Measurements from ENCODE around the gene RNU7-1. TPM values are rescaled to one million over a fixed set of nuclear protein-coding genes. Genes with fewer than 3 reads are reported as not detected.

Gene RNU7-1
- total and polyA plus RNA-seq, 2 experiments from 2014 or later: not detected

DNA sequence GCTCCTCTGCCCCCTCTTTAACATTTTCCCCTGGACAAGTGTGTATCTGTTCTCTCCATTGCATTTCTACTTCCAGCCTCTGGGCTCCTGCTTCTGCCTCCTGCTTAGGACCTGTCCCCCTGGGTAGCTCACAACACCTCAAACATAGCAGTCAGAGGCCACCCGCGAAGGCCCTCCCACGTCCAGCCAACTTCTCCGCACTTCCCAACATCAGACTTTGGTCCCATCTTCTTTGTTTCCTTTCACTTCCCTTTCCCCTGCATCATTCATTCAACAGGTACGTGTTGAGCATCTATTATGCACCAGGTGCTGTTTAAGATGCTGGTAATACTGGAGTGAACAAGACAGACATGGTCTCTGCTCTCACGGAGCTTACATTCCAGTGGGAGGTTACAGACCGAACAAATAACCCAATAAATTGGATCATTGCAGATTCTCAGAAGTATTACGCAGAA lies 3.3 kb downstream of the RNU7-1 start:
- Histone ChIP-seq H3K27ac (peak overlapping the region; percentile 71), H3K4me2 (peak overlapping the region; percentile 77), H3K9me2 (replicated peaks; ENCODE audit: insufficient read depth) (no peaks in the 10 kb centered on the region), H2AFZ (peak overlapping the region; percentile 20), H3K9me3 (ENCODE audit: low read depth) (no peaks in the 10 kb centered on the region), H3K36me3 (replicated peaks; ENCODE audit: insufficient read depth, low read depth) (no peaks in the 10 kb centered on the region), H3K79me2 (peaks cover 18% of the 10 kb centered on the region), H3K4me3 (peak overlapping the region; percentile 27), H4K20me1 (ENCODE audit: insufficient read depth, poor library complexity, severe bottlenecking) (no peaks in the 10 kb centered on the region), H3K27me3 (no peaks in the 10 kb centered on the region), H3K4me1 (ENCODE audit: insufficient read depth) (peaks cover 19% of the 10 kb centered on the region)
- TF ChIP-seq, protein P1, sequence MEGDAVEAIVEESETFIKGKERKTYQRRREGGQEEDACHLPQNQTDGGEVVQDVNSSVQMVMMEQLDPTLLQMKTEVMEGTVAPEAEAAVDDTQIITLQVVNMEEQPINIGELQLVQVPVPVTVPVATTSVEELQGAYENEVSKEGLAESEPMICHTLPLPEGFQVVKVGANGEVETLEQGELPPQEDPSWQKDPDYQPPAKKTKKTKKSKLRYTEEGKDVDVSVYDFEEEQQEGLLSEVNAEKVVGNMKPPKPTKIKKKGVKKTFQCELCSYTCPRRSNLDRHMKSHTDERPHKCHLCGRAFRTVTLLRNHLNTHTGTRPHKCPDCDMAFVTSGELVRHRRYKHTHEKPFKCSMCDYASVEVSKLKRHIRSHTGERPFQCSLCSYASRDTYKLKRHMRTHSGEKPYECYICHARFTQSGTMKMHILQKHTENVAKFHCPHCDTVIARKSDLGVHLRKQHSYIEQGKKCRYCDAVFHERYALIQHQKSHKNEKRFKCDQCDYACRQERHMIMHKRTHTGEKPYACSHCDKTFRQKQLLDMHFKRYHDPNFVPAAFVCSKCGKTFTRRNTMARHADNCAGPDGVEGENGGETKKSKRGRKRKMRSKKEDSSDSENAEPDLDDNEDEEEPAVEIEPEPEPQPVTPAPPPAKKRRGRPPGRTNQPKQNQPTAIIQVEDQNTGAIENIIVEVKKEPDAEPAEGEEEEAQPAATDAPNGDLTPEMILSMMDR (IDR thresholded peaks at IDR 0.05; ENCODE audit: poor library complexity): no peak
- TF ChIP-seq EZH2 (IDR thresholded peaks at IDR 0.05; ENCODE audit: borderline replicate concordance) (no peak), EZH2phosphoT487 (IDR thresholded peaks at IDR 0.05; ENCODE audit: low read depth, severe bottlenecking, unreplicated experiment) (no peak)
- 54% methylated on average over 8 of the region's 8 CpGs for WGBS (ENCODE audit: low lambda C conversion rate, missing lambda C conversion rate)
- DNase-seq (ENCODE audit: low spot score): no peak

- no peak for DNase-seq (ENCODE audit: low spot score)
- Histone ChIP-seq H3K4me3 (no peak overlapping the region), H3K27ac (no peak overlapping the region), H3K9me2 (replicated peaks; ENCODE audit: insufficient read depth) (no peaks in the 10 kb centered on the region), H3K9me3 (ENCODE audit: low read depth) (no peaks in the 10 kb centered on the region), H2AFZ (no peak overlapping the region), H3K4me1 (ENCODE audit: insufficient read depth) (peaks cover 19% of the 10 kb centered on the region), H3K4me2 (no peak overlapping the region), H3K36me3 (replicated peaks; ENCODE audit: insufficient read depth, low read depth) (no peaks in the 10 kb centered on the region), H4K20me1 (ENCODE audit: insufficient read depth, poor library complexity, severe bottlenecking) (no peaks in the 10 kb centered on the region), H3K27me3 (no peaks in the 10 kb centered on the region), H3K79me2 (peaks cover 18% of the 10 kb centered on the region)
- WGBS (ENCODE audit: low lambda C conversion rate, missing lambda C conversion rate): 95% methylated on average over 8 of the region's 8 CpGs
- TF ChIP-seq, protein P1 (IDR thresholded peaks at IDR 0.05; ENCODE audit: poor library complexity): no peak
- no peak for TF ChIP-seq EZH2phosphoT487 (IDR thresholded peaks at IDR 0.05; ENCODE audit: low read depth, severe bottlenecking, unreplicated experiment)
- TF ChIP-seq EZH2 (IDR thresholded peaks at IDR 0.05; ENCODE audit: borderline replicate concordance): no peak
These were observed 4.0 kb downstream of the RNU7-1 start for GRCh38 chr12:6947615-6948014.

GRCh38 chr12:6948873-6949594 lies 5.4 kb downstream of the RNU7-1 start:
- H3K4me3 ChIP-seq: no peak overlapping the region
- H3K36me3 ChIP-seq (replicated peaks; ENCODE audit: insufficient read depth, low read depth): no peaks in the 10 kb centered on the region
- no peaks in the 10 kb centered on the region for H3K9me3 ChIP-seq (ENCODE audit: low read depth)
- no peaks in the 10 kb centered on the region for H3K27me3 ChIP-seq
- no peaks in the 10 kb centered on the region for H4K20me1 ChIP-seq (ENCODE audit: insufficient read depth, poor library complexity, severe bottlenecking)
- no peak overlapping the region for H3K27ac ChIP-seq
- no peak for TF ChIP-seq EZH2 (IDR thresholded peaks at IDR 0.05; ENCODE audit: borderline replicate concordance)
- TF ChIP-seq, protein P1 (IDR thresholded peaks at IDR 0.05; ENCODE audit: poor library complexity): no peak
- no peak for TF ChIP-seq EZH2phosphoT487 (IDR thresholded peaks at IDR 0.05; ENCODE audit: low read depth, severe bottlenecking, unreplicated experiment)
- H3K79me2 ChIP-seq: peaks cover 18% of the 10 kb centered on the region
- H3K4me2 ChIP-seq: no peak overlapping the region
- no peak overlapping the region for H2AFZ ChIP-seq
- H3K9me2 ChIP-seq (replicated peaks; ENCODE audit: insufficient read depth): no peaks in the 10 kb centered on the region
- no peak for DNase-seq (ENCODE audit: low spot score)
- 95% methylated on average over 15 of the region's 15 CpGs for WGBS (ENCODE audit: low lambda C conversion rate, missing lambda C conversion rate)
- peaks cover 17% of the 10 kb centered on the region for H3K4me1 ChIP-seq (ENCODE audit: insufficient read depth)

Data from hepatocyte (in vitro differentiated cells).